ENCODE data around the gene PPARGC1A. TPM values are rescaled to one million over a fixed set of nuclear protein-coding genes. Genes with fewer than 3 reads are reported as not detected.

The PPARGC1A gene
- total RNA-seq, 2 experiments from 2014 or later, result not detected

GRCh38 chr4:23763559-23763958 is 126.3 kb downstream of the PPARGC1A start:
- H3K9me3 ChIP-seq (ENCODE audit: control insufficient read depth in 1 of 2, insufficient read depth in 1 of 2, low read length in 2 of 2), result no peaks in the 10 kb centered on the region
- POLR2A ChIA-PET, result no interaction called here
- CTCF ChIA-PET, result no interaction called here
- Mint-ChIP-seq H3K4me1 (ENCODE audit: low read depth) (no peaks in the 10 kb centered on the region), H3K9me3 (peaks cover 4% of the 10 kb centered on the region), H3K36me3 (ENCODE audit: low read depth) (no peaks in the 10 kb centered on the region), H3K27ac (no peak overlapping the region), H3K4me3 (no peak overlapping the region), H3K27me3 (no peaks in the 10 kb centered on the region)
- no peak overlapping the region for H3K4me3 ChIP-seq (ENCODE audit: low read length)
- no peaks in the 10 kb centered on the region for H3K36me3 ChIP-seq (ENCODE audit: insufficient read depth, low read length)
- ATAC-seq (ENCODE audit: poor library complexity) (no peak), DNase-seq (no peak)
- no peak overlapping the region for H3K27ac ChIP-seq (ENCODE audit: low read depth in 1 of 2, low read length in 2 of 2)
- H3K4me1 ChIP-seq (ENCODE audit: insufficient read depth, low read length), result no peaks in the 10 kb centered on the region
- TF ChIP-seq CTCF (IDR thresholded peaks at IDR 0.05), result no peak
- intact Hi-C loops (cut with DNase I, micrococcal nuclease), result no loop called here
- no peaks in the 10 kb centered on the region for H3K27me3 ChIP-seq (ENCODE audit: control insufficient read depth in 1 of 2, insufficient read depth in 2 of 2, low read length in 2 of 2)

GRCh38 chr4:23762551-23762950 is 127.3 kb downstream of the PPARGC1A start:
- Histone ChIP-seq H3K27ac (ENCODE audit: low read depth in 1 of 2, low read length in 2 of 2) (no peak overlapping the region), H3K27me3 (ENCODE audit: control insufficient read depth in 1 of 2, insufficient read depth in 2 of 2, low read length in 2 of 2) (no peaks in the 10 kb centered on the region), H3K4me1 (ENCODE audit: insufficient read depth, low read length) (no peaks in the 10 kb centered on the region), H3K4me3 (ENCODE audit: low read length) (no peak overlapping the region), H3K9me3 (ENCODE audit: control insufficient read depth in 1 of 2, insufficient read depth in 1 of 2, low read length in 2 of 2) (no peaks in the 10 kb centered on the region), H3K36me3 (ENCODE audit: insufficient read depth, low read length) (no peaks in the 10 kb centered on the region)
- ChIA-PET POLR2A (no interaction called here), CTCF (no interaction called here)
- Mint-ChIP-seq H3K9me3 (peaks cover 4% of the 10 kb centered on the region), H3K27ac (no peak overlapping the region), H3K27me3 (no peaks in the 10 kb centered on the region), H3K36me3 (ENCODE audit: low read depth) (no peaks in the 10 kb centered on the region), H3K4me1 (ENCODE audit: low read depth) (no peaks in the 10 kb centered on the region), H3K4me3 (no peak overlapping the region)
- no peak for ATAC-seq (ENCODE audit: poor library complexity)
- no peak for TF ChIP-seq CTCF (IDR thresholded peaks at IDR 0.05)
- no peak for DNase-seq
- intact Hi-C loops (cut with DNase I, micrococcal nuclease), result no loop called here

GRCh38 chr4:23759066-23759465 is 130.8 kb downstream of the PPARGC1A start:
- Histone ChIP-seq H3K27me3 (ENCODE audit: control insufficient read depth in 1 of 2, insufficient read depth in 2 of 2, low read length in 2 of 2) (no peaks in the 10 kb centered on the region), H3K27ac (ENCODE audit: low read depth in 1 of 2, low read length in 2 of 2) (no peak overlapping the region), H3K4me3 (ENCODE audit: low read length) (no peak overlapping the region), H3K36me3 (ENCODE audit: insufficient read depth, low read length) (no peaks in the 10 kb centered on the region), H3K9me3 (ENCODE audit: control insufficient read depth in 1 of 2, insufficient read depth in 1 of 2, low read length in 2 of 2) (no peaks in the 10 kb centered on the region), H3K4me1 (ENCODE audit: insufficient read depth, low read length) (no peaks in the 10 kb centered on the region)
- Mint-ChIP-seq H3K4me3 (no peak overlapping the region), H3K4me1 (ENCODE audit: low read depth) (no peaks in the 10 kb centered on the region), H3K9me3 (peaks cover 4% of the 10 kb centered on the region), H3K27ac (no peak overlapping the region), H3K36me3 (ENCODE audit: low read depth) (no peaks in the 10 kb centered on the region), H3K27me3 (no peaks in the 10 kb centered on the region)
- ATAC-seq (ENCODE audit: poor library complexity) (no peak), DNase-seq (no peak)
- intact Hi-C loops (cut with DNase I, micrococcal nuclease), result no loop called here
- TF ChIP-seq CTCF (IDR thresholded peaks at IDR 0.05), result no peak
- CTCF ChIA-PET, result interaction anchor here (0.7 kb wide), 1 partner anchor 17 kb away, joined by 3 read pairs; no protein-coding TSS in a partner anchor
- POLR2A ChIA-PET, result no interaction called here
